Caki2 (cell line): ENCODE results near the gene IL1RAP. TPM values are rescaled to one million over a fixed set of nuclear protein-coding genes. Genes with fewer than 3 reads are reported as not detected.

Experiments used
- DNase-seq: peaks from one replicate; pipeline ENCODE4 v3.0.0-alpha.2; 2015; ENCODE audit warnings: low read depth
- in situ Hi-C: cut with HindIII; loops from 2 replicates; pipeline ENCODE4 v1.10.0; 2016; ENCODE audit warnings: low sequenced_read_pairs, low pct_unique_long_range_greater_than_20kb, mixed read lengths
- total RNA-seq: library from RNA; depleted of rRNA; stranded (reverse); fragments of >200 nt; shearing (Covaris generic); gene quantifications from 2 replicates; pipeline ENCODE4 v1.2.3, GENCODE V29; 2014; ENCODE audit warnings: low replicate concordance

IL1RAP gene
- total RNA-seq, 1 experiment from 2014 or later, result 9.5 TPM

DNA sequence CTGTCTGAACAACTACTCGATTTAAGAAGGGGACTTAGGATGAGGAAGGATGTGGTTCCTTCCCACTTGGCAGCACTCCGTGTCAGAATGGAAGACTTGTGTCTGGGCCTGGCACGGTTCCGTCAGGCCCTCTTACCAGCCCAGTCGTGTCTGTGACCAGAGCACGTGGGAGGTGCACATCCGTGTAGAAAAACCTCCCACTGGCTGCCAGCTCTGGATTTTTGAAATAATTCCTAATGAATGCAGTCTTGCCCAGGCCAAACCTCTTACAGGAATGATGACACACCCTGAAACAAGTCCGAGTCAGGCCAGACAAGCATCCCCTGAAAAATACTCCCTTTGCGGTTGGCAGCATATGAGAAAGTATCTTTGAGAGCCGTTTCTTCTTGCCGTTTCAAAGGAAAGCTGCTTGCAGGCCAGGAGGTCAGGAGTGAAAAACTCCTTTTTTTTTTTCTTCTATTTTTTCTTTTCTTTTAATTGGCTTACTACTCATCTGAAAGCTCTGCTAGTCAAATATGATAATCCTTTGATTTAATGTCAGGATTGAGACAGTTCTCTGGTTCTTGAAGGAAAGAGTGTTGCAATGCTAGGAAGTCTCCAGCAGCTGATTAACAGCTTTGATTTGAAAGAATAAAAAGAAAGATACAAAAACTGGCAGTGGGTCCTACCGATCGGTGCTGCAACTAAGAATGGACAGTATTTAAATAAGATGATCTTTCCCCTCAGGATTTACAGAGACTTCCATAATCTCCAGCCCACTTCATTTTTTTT, 19.8 kb downstream of the IL1RAP start:
- in situ Hi-C loops, result no loop called here

DNA sequence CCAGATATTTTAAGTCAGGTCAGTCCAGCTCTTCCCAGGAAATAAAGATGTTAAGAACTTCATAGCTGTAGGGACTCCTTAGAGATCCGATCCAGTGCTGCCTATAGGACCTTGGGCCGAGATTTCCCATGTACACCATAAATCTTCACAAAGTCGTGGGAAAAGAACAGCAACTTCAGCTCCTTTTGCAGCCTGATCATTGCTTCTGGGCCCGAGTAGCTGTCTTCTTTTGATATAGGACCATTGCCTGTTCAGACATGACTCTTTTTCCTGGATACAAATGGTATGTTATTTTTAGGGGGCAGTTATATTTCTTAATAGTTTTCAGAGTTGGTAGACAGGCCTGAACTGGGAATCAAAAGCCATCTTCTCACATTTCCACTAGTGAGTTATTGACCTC, 20.5 kb downstream of the IL1RAP start:
- no peak for DNase-seq
- in situ Hi-C loops, result no loop called here

More for the DNA sequence above, 19.8 kb downstream of the IL1RAP start:
- peak; percentile 3 for DNase-seq

DNA sequence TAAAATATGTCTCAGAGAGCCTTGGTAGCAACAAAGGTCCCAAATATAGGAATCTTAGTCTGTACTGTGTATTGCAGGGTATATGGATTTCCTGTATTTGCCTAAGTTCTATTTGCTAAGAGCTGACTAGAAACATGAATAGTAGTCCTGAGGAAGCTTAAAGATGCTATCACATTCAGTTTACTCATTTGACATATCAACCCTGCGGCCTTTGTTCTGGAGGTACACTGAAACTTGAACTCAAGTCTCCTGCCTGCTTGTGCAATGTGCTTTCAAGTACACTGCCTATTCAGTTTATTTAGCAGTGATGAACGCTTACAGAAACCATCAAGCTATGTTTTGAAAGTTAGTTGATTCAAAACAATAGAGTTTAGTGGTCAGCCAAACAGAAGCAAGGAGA, 21.1 kb downstream of the IL1RAP start:
- in situ Hi-C loops, result no loop called here
- DNase-seq, result no peak

DNA sequence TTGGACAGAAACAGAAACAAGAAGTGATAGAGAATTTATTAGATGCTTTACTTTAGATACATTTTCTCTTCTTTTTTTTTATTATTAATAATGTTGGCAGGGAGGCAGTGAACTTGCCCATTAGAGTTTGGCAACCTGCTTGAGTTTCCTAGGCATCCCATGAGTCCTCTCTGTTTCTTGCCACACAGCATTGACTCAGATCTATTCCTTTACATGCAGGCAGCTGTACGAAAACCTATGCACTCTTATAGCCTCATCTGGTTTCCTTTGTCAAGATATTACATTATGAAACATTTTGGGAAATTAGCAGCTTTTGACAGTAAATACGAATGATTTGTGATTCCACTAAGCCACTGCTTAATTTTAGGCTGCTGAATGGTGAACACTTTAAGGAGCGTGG, 23.3 kb downstream of the IL1RAP start:
- in situ Hi-C loops, result no loop called here
- DNase-seq, result no peak

DNA sequence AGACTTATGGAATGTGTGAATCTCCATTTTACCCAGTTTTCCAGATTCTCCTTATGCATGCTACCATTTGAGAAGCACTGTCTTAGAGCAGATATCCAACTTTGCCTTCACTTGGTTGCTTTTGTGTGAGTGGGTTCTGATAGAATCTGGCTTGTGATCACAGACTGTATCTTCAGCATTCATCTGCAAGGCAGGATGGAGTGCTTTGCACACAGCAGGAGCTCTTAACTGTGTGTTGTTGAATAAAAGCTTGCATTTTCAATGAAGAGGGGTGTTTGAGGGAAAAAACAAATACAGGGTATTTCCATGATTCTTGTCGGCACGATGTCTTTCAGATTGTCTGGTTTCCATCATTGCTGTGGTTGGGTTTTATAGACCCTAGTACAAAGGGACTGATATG, 24.4 kb downstream of the IL1RAP start:
- DNase-seq, result no peak
- in situ Hi-C loops, result no loop called here

DNA sequence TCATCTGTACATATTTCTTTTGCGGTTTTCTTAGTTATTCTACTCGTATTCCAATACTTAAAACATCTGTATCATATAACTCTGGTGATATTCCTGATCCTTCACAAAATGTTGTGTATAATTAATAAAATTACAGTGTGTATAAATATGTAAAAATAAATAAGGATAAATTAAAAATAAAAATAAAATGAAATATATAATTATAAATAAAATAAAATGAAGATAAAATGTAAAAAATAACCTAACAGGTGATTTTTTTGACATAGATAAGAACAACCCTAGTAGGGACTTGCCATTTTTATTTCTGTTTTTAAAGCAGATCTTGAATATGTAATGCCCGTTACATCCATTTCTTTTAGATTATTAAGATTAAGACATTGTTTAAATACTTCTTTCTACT, 25.6 kb downstream of the IL1RAP start:
- no peak for DNase-seq
- in situ Hi-C loops, result no loop called here

DNA sequence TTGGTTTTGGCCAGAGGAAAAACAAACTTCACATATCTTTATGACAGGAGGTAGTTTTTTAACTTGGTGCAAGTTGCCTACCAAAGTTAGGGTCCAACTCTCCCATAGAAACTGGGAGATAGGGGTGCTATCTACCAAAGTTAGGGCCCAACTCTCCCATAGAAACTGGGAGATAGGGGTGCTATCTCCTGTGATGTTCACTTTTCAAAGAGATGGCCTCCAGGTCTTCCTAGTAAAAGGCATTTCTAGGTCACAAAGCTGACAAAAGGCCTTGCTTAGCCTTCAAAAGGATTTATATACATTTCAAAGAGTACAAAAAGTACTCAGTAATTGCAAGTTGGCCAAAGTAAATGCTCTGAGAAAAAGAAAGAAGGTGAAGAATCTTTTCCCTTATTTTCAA, 27.1 kb downstream of the IL1RAP start:
- in situ Hi-C loops, result no loop called here
- DNase-seq, result no peak

DNA sequence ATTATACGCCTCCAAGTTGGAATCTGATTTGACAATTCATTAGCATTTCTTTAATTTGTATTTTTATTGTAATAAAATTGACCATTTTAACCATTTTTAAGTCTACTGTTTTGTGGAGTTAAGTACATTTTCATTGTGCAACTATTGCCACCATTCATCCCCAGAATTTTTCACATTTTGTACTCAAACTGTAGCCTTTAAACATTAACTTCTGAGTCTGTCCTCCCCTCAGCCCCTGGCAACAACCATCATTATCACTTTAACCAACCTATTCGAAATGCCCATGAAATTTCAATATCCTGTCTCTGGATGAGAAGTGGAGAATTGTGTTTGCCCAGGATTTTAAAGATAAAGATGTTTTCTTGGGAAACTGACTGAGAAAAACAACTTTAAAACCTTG, 27.7 kb downstream of the IL1RAP start:
- in situ Hi-C loops, result no loop called here
- DNase-seq, result no peak

DNA sequence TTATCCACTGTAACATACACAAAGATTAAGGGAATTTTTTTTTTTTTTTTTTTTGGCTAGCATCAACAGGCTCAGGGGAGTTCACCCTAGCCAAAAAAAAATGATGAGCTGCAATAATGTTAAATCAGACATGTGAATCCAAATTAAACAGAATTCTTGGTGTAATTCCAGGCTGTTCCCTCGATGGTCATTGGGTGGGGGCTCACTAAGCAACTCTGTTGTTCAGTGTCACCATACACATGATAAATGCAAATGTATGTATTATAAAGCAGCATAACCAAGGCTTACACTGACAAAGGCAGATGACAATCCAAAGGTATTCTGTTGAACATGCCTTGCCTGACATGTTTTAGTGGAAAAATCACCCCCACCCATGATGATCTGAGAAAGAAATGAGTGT, 29.0 kb downstream of the IL1RAP start:
- no peak for DNase-seq
- in situ Hi-C loops, result no loop called here

DNA sequence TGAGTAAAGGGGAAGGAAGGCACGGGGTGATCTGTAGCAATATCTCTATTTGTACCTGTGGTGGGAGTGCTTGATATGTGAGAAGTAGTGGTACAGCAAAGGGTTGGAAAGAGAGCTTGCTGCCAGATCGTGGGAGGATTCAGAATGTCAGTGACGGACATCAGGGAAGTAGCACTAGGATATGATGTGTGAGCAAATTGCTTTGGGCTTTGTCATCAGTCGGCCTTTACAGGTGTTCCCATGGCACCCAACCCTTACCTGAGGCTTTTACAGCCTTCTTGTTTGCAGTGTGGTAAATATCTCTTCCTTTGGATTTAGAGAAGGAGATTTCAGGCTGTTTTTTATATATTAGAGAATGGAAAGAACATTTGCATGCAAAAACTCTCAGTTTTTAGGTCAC, 29.8 kb downstream of the IL1RAP start:
- in situ Hi-C loops, result no loop called here
- DNase-seq, result no peak

DNA sequence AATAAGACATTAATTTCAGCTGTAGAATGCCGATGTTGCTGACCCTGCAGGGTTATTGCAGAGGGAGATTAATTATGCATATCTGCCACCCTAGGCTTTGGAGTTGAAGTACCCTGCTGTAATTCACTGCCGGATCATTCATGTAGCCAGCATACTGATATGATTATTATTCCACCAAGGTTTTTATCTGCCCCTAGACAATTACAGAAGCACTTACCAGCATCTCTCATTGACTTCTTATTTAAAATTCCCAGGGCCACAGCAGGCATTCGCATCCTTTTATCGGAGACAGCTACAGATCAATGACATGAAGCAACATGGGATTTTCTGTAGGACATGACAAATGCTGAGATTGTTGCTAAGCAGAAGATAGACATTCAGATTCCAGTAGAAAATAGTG, 31.3 kb downstream of the IL1RAP start:
- in situ Hi-C loops, result no loop called here
- DNase-seq, result no peak

DNA sequence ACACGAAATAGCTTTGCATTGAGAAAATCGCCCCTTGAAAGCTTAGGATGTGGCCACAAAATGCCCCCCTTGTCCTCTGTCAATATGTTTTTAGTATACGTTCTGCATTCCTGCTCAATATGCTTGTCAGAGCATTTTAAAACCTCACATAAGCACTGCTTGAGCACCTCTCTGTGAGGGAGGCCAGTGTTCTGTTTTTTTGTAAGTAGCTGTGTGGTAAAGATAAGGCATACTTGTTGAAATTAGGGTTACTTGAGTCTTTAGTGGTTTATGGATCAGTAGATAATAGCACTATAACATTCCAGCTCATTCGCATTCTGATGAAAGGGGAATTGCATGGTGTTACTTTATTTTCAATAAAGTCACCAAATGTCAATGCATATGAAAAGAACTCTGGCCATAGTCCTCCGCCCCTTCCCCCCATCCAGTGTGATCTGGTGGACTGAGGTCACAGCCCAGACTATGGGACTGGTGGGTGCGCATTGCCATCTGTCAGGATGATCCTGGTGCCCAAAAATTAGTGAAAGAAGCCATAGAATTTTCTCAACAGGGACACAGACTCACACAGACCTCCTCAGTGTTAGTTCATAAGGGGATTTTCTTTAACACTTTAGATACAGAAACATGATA, 33.1 kb downstream of the IL1RAP start:
- DNase-seq, result no peak
- in situ Hi-C loops, result no loop called here

DNA sequence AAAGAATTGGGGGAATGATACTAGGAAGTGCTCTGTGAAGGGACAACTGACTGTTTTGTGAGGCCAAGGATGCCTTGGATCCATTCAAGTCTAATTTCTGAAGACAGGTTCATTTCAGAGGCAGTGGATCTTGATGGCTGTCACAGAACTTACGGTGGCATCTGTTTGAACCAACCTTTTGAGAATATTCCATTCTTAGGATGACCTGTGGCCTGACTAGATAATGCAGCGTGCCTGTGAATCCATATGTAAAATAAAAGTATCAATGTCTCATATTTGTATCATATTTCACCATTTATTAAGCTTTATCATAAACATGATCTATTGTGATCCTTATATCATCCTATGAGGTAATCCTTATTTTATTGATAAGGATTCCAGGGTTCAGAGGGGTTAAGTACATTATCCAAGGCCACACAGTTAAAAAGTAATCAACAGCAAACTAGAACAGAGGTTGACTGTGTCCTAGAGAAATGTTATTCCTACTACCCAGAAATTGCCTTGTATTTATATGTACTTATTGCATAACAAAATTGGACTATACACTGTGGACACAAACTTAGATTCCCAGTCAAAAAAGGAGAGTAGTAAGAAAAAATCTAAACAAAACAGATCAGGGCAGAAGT, 34.3 kb downstream of the IL1RAP start:
- in situ Hi-C loops, result no loop called here
- no peak for DNase-seq

DNA sequence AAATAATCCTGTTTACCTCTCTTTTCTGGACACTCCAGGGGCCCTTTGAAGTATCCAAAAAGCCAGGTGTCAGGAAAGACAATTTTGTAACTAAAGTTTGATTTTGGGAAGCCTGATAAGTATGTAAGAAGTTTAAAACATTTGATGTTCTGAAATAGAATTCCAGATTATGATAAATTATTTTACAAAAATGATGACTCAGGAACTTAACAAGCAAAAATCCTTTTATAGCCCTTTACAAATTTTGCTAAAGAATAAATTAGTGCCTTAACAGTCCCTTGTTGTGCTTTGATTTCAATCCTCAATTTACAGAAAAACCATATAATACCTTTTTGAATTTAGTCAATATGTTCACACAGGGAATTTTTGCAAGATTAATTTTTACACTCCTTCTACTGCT, 38.1 kb downstream of the IL1RAP start:
- DNase-seq, result no peak
- in situ Hi-C loops, result no loop called here

DNA sequence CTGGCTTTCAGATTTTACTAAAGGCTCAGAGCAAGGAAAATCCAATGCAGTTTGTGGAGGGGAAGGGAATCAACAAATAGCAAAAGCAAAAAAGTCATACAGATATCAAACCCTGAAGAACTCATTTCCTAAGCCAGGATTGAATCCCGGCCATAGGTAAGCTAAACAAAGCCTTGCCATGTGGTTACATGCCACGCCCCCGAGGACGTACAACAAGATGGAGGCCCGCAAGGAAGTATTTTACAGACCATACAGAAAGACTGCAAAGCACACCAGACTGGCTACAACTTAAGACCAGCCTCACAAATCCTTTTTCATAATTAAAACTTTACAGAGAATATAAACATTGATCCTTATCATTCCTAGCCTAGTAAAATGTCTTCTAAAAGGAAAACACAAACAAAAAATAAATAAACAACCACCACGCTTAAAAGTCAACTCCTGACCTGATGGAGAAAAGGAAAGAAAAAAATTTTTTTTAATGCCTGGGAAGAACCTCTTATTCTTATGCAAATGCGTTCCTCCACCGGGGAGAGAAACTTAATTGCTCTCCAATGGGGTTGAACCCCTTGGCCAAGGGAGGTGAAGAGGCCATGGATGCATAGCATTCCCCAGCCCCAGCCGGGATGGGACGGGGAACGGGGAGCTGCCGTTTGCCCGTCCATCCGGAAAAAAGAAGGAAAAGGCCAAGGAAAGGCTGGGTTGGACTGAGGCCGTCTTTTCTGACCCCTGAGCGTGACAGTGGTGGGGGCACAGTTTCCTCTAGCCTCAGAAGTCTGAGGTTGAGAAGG, 39.3 kb downstream of the IL1RAP start:
- in situ Hi-C loops, result no loop called here

DNA sequence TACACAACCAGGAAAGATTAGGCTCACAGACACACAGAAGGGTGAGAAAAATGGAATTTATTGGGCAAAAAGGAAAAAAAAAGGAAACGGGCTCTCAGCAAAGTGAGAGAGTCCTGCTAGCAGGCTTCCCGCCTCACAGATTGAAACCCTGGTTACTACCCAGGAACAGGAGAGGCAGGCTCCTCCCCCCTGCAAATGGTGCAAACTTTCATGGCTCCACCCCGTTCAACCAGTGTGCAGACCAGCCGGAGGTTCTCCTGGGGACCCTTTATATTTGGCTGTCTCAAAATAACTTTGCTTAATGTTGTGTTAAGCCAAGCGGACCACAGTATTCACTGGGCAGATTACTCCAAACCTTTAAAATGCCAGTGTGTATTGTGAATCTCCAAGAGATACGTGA, 40.3 kb downstream of the IL1RAP start:
- in situ Hi-C loops, result no loop called here
- no peak for DNase-seq

More for the DNA sequence above, 39.3 kb downstream of the IL1RAP start:
- no peak for DNase-seq

DNA sequence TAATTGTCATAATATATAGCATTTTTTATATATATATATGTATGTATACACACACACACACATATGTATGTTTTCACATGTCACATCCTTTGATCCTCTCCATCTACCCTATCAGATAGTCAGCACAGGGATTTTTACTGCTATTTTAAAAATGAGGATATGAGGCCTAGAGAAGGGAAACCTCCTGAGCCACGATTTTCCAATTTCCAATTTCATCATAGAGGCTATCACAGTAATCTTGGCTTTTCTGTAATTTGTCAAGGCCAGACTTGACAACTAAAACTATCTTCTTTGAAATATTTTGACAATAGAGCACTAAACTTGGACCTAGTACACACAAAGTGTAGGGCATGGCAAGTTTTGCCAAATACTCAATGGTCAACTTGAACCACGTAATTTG, 42.5 kb downstream of the IL1RAP start:
- in situ Hi-C loops, result no loop called here
- no peak for DNase-seq

DNA sequence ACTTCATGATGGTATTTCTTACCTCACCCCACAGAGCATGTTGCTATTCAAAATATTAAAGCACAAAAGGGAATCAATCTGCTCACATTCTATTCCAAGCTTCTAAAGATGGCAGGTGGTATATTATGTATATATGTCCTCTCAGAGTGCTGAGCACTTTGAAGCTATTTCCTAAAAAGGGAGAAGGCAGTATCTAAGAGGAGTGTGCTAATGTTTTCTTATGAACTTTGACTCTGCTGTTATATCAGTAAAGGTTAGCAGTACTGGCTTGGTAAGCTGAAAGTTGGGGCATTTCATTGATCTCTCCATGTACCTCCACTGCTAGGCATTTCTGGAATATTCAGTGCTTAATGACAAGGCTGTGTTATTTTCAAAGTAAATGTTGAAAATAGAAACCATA, 43.4 kb downstream of the IL1RAP start:
- in situ Hi-C loops, result no loop called here
- DNase-seq, result no peak

DNA sequence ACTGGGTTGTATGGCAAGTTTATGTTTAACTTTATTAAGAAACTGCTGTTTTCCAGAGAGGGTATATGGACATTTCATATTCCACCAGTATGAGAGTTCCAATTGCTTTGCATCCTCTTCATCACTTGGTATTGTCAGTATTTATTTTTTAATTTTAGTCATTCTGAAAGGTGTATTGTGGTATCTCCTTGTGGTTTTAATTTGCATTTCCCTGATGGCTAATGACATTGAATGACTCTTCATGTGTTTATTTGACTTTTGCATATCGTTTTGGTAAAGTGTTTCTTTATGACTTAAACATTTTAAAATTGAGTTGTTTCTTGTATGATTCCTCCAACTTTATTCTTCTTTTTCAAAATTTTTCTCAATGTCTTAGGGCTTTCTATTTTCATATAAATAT, 44.4 kb downstream of the IL1RAP start:
- no peak for DNase-seq
- in situ Hi-C loops, result no loop called here
